H1 (cell line): ENCODE measurements around the gene ZDHHC16. TPM values are rescaled to one million over a fixed set of nuclear protein-coding genes. Genes with fewer than 3 reads are reported as not detected.

Experiments
- CTCF ChIA-PET: fragments of 300-600 bp; sonication (Branson Sonifier 250); formaldehyde crosslinking; loops from one replicate; lab custom pipeline; 2021; ENCODE audit not compliant: partially characterized antibody; lab: Charles Lee
- POLR2A ChIA-PET: fragments of 300-600 bp; sonication (Branson Sonifier 250); formaldehyde crosslinking; loops from one replicate; lab custom pipeline; 2021; ENCODE audit warnings: inconsistent platforms; ENCODE audit not compliant: partially characterized antibody; lab: Charles Lee
- DNase-seq, 2 experiments: peaks; one replicate each; pipeline versions ENCODE4 v3.0.0 to v3.0.0-alpha.2; 2010 to 2022; ENCODE audit warnings: low spot score in 2 of 2, low read depth in 1 of 2, mixed read lengths in 1 of 2
- FAIRE-seq: peaks from 2 replicates; lab custom pipeline; 2011; peaks lifted over from hg19 to GRCh38; lab: Jason Lieb, UNC
- H2AFZ ChIP-seq: 2 replicates; pipeline ENCODE4 v1.8.1; 2012; ENCODE audit warnings: low read length, inconsistent platforms
- H2AK5ac ChIP-seq: 2 replicates; pipeline ENCODE4 v1.6.1; 2013; ENCODE audit warnings: low read depth, low read length
- H2BK120ac ChIP-seq: replicated peaks from 2 replicates; pipeline ENCODE3; 2013; ENCODE audit warnings: low read depth, low read length, inconsistent platforms
- H2BK12ac ChIP-seq: 2 replicates; pipeline ENCODE4 v1.6.1; 2013; ENCODE audit warnings: low read depth, low read length
- H2BK15ac ChIP-seq: 2 replicates; pipeline ENCODE4 v1.6.1; 2013; ENCODE audit warnings: low read length
- H2BK20ac ChIP-seq: 2 replicates; pipeline ENCODE4 v1.6.1; 2013; ENCODE audit warnings: low read length
- H2BK5ac ChIP-seq: 2 replicates; pipeline ENCODE4 v1.6.1; 2013; ENCODE audit warnings: low read depth, low read length
- H3K14ac ChIP-seq: 2 replicates; pipeline ENCODE4 v1.6.1; 2013; ENCODE audit warnings: inconsistent platforms; ENCODE audit not compliant: insufficient read length
- H3K18ac ChIP-seq: 2 replicates; pipeline ENCODE4 v1.6.1; 2013; ENCODE audit warnings: low read length; ENCODE audit errors: extremely low read depth
- H3K23ac ChIP-seq: 2 replicates; pipeline ENCODE4 v1.6.1; 2013; ENCODE audit warnings: inconsistent platforms; ENCODE audit not compliant: insufficient read length
- H3K23me2 ChIP-seq: 2 replicates; pipeline ENCODE4 v1.6.1; 2013; ENCODE audit warnings: low read depth, low read length
- H3K27ac ChIP-seq: 2 replicates; pipeline ENCODE4 v1.6.1; 2011; ENCODE audit warnings: low read depth, low read length, inconsistent platforms
- H3K27me3 ChIP-seq, 4 experiments: replicated peaks in 1 of 4; 1 replicate in 1 of 4; 2 replicates in 3 of 4; pipeline versions ENCODE4 v1.6.1 to v1.8.1; 2011 to 2013; ENCODE audit warnings: low read length in 3 of 4, mild to moderate bottlenecking in 3 of 4, inconsistent platforms in 2 of 4, mixed read lengths in 2 of 4, moderate library complexity in 1 of 4; ENCODE audit not compliant: control insufficient read depth in 3 of 4, insufficient read depth in 3 of 4; ENCODE audit errors: extremely low read depth in 1 of 4
- H3K36me3 ChIP-seq, 4 experiments: 2 replicates each; pipeline versions ENCODE4 v1.6.1 to v1.8.1; 2011 to 2013; ENCODE audit warnings: mild to moderate bottlenecking in 4 of 4, low read length in 3 of 4, moderate library complexity in 2 of 4, control low read depth in 1 of 4, inconsistent platforms in 1 of 4; ENCODE audit not compliant: insufficient read depth in 4 of 4, control insufficient read depth in 2 of 4
- H3K4ac ChIP-seq: replicated peaks from 2 replicates; pipeline ENCODE3; 2013; ENCODE audit warnings: low read length, low read depth, mixed read lengths, inconsistent platforms; ENCODE audit not compliant: insufficient read length
- H3K4me1 ChIP-seq, 4 experiments: replicated peaks in 1 of 4; 1 replicate in 1 of 4; 2 replicates in 3 of 4; pipeline versions ENCODE4 v1.6.1 to v1.8.1; 2011 to 2013; ENCODE audit warnings: low read length in 3 of 4, inconsistent platforms in 2 of 4, mixed read lengths in 1 of 4; ENCODE audit not compliant: insufficient read depth in 4 of 4, control insufficient read depth in 3 of 4
- H3K4me2 ChIP-seq, 2 experiments: 2 replicates each; pipeline versions ENCODE4 v1.6.1 to v1.8.1; 2011 to 2013; ENCODE audit warnings: low read depth in 2 of 2, low read length in 2 of 2, control low read depth in 1 of 2, inconsistent platforms in 1 of 2, mild to moderate bottlenecking in 1 of 2; ENCODE audit not compliant: insufficient read depth in 1 of 2
- H3K4me3 ChIP-seq, 4 experiments: fragments of 200-600, 300-600 bp in 1 of 4; sonication (generic), shearing (Covaris generic), sonication (Bioruptor Twin) in 1 of 4; 2 replicates each; pipeline versions ENCODE4 v1.5.1 to v1.8.1; 2011 to 2016; ENCODE audit warnings: low read length in 4 of 4, low read depth in 3 of 4, control low read depth in 2 of 4, inconsistent platforms in 2 of 4, mild to moderate bottlenecking in 2 of 4, mixed read lengths in 1 of 4, moderate library complexity in 1 of 4; ENCODE audit not compliant: insufficient read depth in 2 of 4; ENCODE audit errors: extremely low read depth in 1 of 4
- H3K56ac ChIP-seq: replicated peaks from 2 replicates; pipeline ENCODE3; 2013; ENCODE audit warnings: low read depth, mild to moderate bottlenecking, mixed read lengths, low read length, inconsistent platforms; ENCODE audit not compliant: insufficient read length
- H3K79me1 ChIP-seq: 2 replicates; pipeline ENCODE4 v1.6.1; 2013; ENCODE audit warnings: low read depth, low read length, control low read depth
- H3K79me2 ChIP-seq, 2 experiments: 2 replicates each; pipeline versions ENCODE4 v1.6.1 to v1.8.1; 2012 to 2013; ENCODE audit warnings: low read length in 2 of 2, mild to moderate bottlenecking in 2 of 2, inconsistent platforms in 1 of 2; ENCODE audit not compliant: insufficient read depth in 2 of 2, control insufficient read depth in 1 of 2
- H3K9ac ChIP-seq, 4 experiments: replicated peaks in 1 of 4; 1 replicate in 1 of 4; 2 replicates in 3 of 4; pipeline versions ENCODE4 v1.6.1 to v1.8.1; 2011 to 2013; ENCODE audit warnings: low read depth in 3 of 4, low read length in 3 of 4, control low read depth in 2 of 4, mild to moderate bottlenecking in 2 of 4, moderate library complexity in 2 of 4, inconsistent platforms in 1 of 4; ENCODE audit errors: extremely low read depth in 1 of 4
- H3K9me3 ChIP-seq, 2 experiments: 2 replicates each; pipeline versions ENCODE4 v1.6.1 to v1.8.1; 2012 to 2013; ENCODE audit warnings: mild to moderate bottlenecking in 2 of 2, moderate library complexity in 2 of 2, control low read depth in 1 of 2, inconsistent platforms in 1 of 2, low read depth in 1 of 2, low read length in 1 of 2, mixed read lengths in 1 of 2; ENCODE audit not compliant: insufficient read depth in 2 of 2
- H4K20me1 ChIP-seq, 2 experiments: replicated peaks in 1 of 2; 2 replicates each; pipeline versions ENCODE3 to v1.8.1; 2011 to 2013; ENCODE audit warnings: inconsistent platforms in 2 of 2, low read length in 2 of 2, mild to moderate bottlenecking in 1 of 2; ENCODE audit not compliant: insufficient read depth in 2 of 2, control insufficient read depth in 1 of 2
- H4K5ac ChIP-seq: 2 replicates; pipeline ENCODE4 v1.6.1; 2013; ENCODE audit warnings: low read length, low read depth, mixed read lengths, inconsistent platforms; ENCODE audit not compliant: insufficient read length
- H4K8ac ChIP-seq: 2 replicates; pipeline ENCODE4 v1.8.0; 2013; ENCODE audit warnings: mild to moderate bottlenecking, moderate library complexity, low read length, inconsistent platforms; ENCODE audit not compliant: insufficient read depth; ENCODE audit errors: extremely low read depth
- H4K91ac ChIP-seq: replicated peaks from 2 replicates; pipeline ENCODE3; 2013; ENCODE audit warnings: low read length, mixed read lengths, inconsistent platforms; ENCODE audit not compliant: insufficient read length
- BCL11A ChIP-seq, 2 experiments: IDR thresholded peaks; one replicate each; pipeline ENCODE4 v1.6.1; 2011; ENCODE audit warnings: low read depth in 2 of 2, low read length in 2 of 2, mild to moderate bottlenecking in 2 of 2
- CREB1 ChIP-seq: IDR thresholded peaks from 2 replicates; pipeline ENCODE4 v1.6.1; 2012; ENCODE audit warnings: inconsistent platforms
- CTBP2 ChIP-seq: IDR thresholded peaks from 2 replicates; pipeline ENCODE4 v1.7.0; 2011; ENCODE audit warnings: borderline replicate concordance, mild to moderate bottlenecking, moderate library complexity, mixed read lengths, low read length; ENCODE audit not compliant: insufficient read depth, insufficient read length
- EP300 ChIP-seq, 2 experiments: IDR thresholded peaks; 1 replicate in 1 of 2; 2 replicates in 1 of 2; pipeline ENCODE4 v1.6.1; 2011 to 2012; ENCODE audit warnings: low read depth in 2 of 2, low read length in 2 of 2, mild to moderate bottlenecking in 2 of 2, borderline replicate concordance in 1 of 2, inconsistent platforms in 1 of 2, moderate library complexity in 1 of 2
- HDAC6 ChIP-seq: IDR thresholded peaks from one replicate; pipeline ENCODE4 v1.7.1; 2012; ENCODE audit warnings: low read depth, mild to moderate bottlenecking, inconsistent platforms, low read length, moderate library complexity
- RFX5 ChIP-seq: IDR thresholded peaks from 2 replicates; pipeline ENCODE4 v1.6.1; 2011; ENCODE audit warnings: low read depth, low read length, improper control_type of control experiment, borderline replicate concordance
- RNF2 ChIP-seq: fragments of 200-900, 300-1000 bp; sonication (generic); IDR thresholded peaks from 2 replicates; pipeline ENCODE4 v1.7.1; 2016; ENCODE audit warnings: borderline replicate concordance, low read depth, mild to moderate bottlenecking, antibody characterized with exemption, low read length; ENCODE audit not compliant: poor library complexity, severe bottlenecking; ENCODE audit errors: missing control alignments
- SAP30 ChIP-seq: fragments of 300-600 bp; sonication (generic); IDR thresholded peaks from 2 replicates; pipeline ENCODE4 v1.7.1; 2012; ENCODE audit warnings: low read length, moderate library complexity, mild to moderate bottlenecking, inconsistent platforms; ENCODE audit not compliant: insufficient read depth, insufficient replicate concordance
- SP1 ChIP-seq: IDR thresholded peaks from 2 replicates; pipeline ENCODE4 v1.6.1; 2011; ENCODE audit warnings: low read depth, low read length
- TEAD4 ChIP-seq: IDR thresholded peaks from 2 replicates; pipeline ENCODE4 v1.6.1; 2012; ENCODE audit warnings: low read depth, low read length, inconsistent platforms, mixed read lengths
- WGBS, 2 experiments: shearing (Covaris generic) in 1 of 2; methylation state at CpG; one replicate each; pipeline versions ENCODE4 v1.1.6 to v1.1.7; 2013 to 2015; ENCODE audit warnings: low lambda C conversion rate in 2 of 2, mixed read lengths in 2 of 2, inconsistent platforms in 1 of 2, low coverage in 1 of 2, missing lambda C conversion rate in 1 of 2; ENCODE audit not compliant: insufficient replicate concordance in 2 of 2, insufficient coverage in 1 of 2, insufficient read length in 1 of 2; ENCODE audit errors: extremely low coverage in 1 of 2, missing lambda C conversion rate in 1 of 2; 5-methylcytosine and 5-hydroxymethylcytosine counted together
- polyA plus RNA-seq, 7 experiments: library from polyadenylated mRNA; depleted of rRNA in 3 of 7; stranded (reverse) in 5 of 7; unstranded in 2 of 7; fragments of >200 nt in 5 of 7; fragments of 200-250 nt in 2 of 7; gene quantifications; 1 replicate in 5 of 7; 2 replicates in 1 of 7; 4 replicates in 1 of 7; pipeline versions ENCODE4 v1.2.1 to v1.2.3, GENCODE V29; 2011 to 2013; ENCODE audit warnings: missing spikeins in 2 of 7, mixed read lengths in 2 of 7
- total RNA-seq: library from RNA; stranded (reverse); fragmentation: NEBNext Ultra II Directional; extraction: Animal tissue kit (Norgen Biotek cat#: 25700); gene quantifications from 2 replicates; pipeline ENCODE4 v1.2.1, GENCODE V29; 2021

Gene ZDHHC16
- total and polyA plus RNA-seq, 2 of the 8 experiments (the other 6 are each of a cell fraction or from before 2014, with no cell fraction given), result 45.9 to 108 TPM

GRCh38 chr10:97408496-97408992 is 37.4 kb upstream of the ZDHHC16 start:
- Histone ChIP-seq H3K4me3 (no peak overlapping the region), H3K4me1 (no peaks in the 10 kb centered on the region), H3K4me2 (no peak overlapping the region), H2AK5ac (no peak overlapping the region), H2AFZ (no peak overlapping the region; the same call in 1 of the 2 replicates), H2BK12ac (no peak overlapping the region), H3K79me2 (no peaks in the 10 kb centered on the region), H4K20me1 (no peaks in the 10 kb centered on the region), H3K9me3 (no peaks in the 10 kb centered on the region), H3K56ac (no peak overlapping the region), H4K5ac (no peak overlapping the region), H3K14ac (no peak overlapping the region), H3K23me2 (peaks cover 2% of the 10 kb centered on the region; the same call in 1 of the 2 replicates), H3K4ac (no peak overlapping the region), H2BK5ac (no peak overlapping the region), H4K91ac (no peak overlapping the region), H3K23ac (no peak overlapping the region), H3K27me3 (no peaks in the 10 kb centered on the region), H2BK120ac (no peak overlapping the region), H4K8ac (no peak overlapping the region), H3K18ac (no peak overlapping the region), H3K79me1 (no peaks in the 10 kb centered on the region; the same call in 1 of the 2 replicates), H3K27ac (no peak overlapping the region), H2BK15ac (0 out of 2 replicates have a peak overlapping the region, but pooled peaks have one; percentile 10), H2BK20ac (no peak overlapping the region), H3K36me3 (no peaks in the 10 kb centered on the region), H3K9ac (peak overlapping the region in 1 of 4 experiments; percentile 33; a peak in 2 of 7 replicates)
- DNase-seq (no peak), FAIRE-seq (no peak)
- ChIA-PET CTCF (interaction anchor here (0.6 to 9.8 kb wide), 17 partner anchors 13 to 1410 kb away, joined by 3 to 128 read pairs (median 4); partner anchors contain the start of genes EXOSC1, PGAM1 and ZDHHC16), POLR2A (interaction anchor here (0.6 to 3.2 kb wide), 3 partner anchors 9 to 25 kb away, joined by 3 to 13 read pairs (median 3); no protein-coding TSS in a partner anchor)
- 90% methylated on average over 10 of the region's 10 CpGs; no CpG with 5 or more reads in 1 of the 2 experiments for WGBS, 2 experiments
- TF ChIP-seq CTBP2 (no peak), SAP30 (no peak), BCL11A (IDR thresholded peaks at IDR 0.05; ENCODE audit: low read depth in 2 of 2, low read length in 2 of 2) (no peak), CREB1 (no peak), TEAD4 (no peak), EP300 (IDR thresholded peaks at IDR 0.05; ENCODE audit: borderline replicate concordance in 1 of 2, low read depth in 2 of 2, low read length in 2 of 2) (no peak), HDAC6 (no peak), SP1 (no peak), RFX5 (no peak), RNF2 (no peak)
